DND-41 (cell line): Measurements from ENCODE around the gene ICA1.
A peak's percentile ranks its signal among the peaks of the same experiment; 100 is the strongest.

ENCODE experiments used
- ATAC-seq: fragments of 200-7000 bp; cut with Tn5 transposase; 3 replicates; pipeline ENCODE4 v1.9.1; 2021; ENCODE audit warnings: low read depth; ENCODE audit not compliant: insufficient read depth
- DNase-seq: peaks from one replicate; pipeline ENCODE4 v3.0.0-alpha.2; 2020
- H2AFZ ChIP-seq: 2 replicates; pipeline ENCODE4 v1.6.0; 2012; ENCODE audit warnings: low read depth, low read length
- H3K27ac ChIP-seq: 2 replicates; pipeline ENCODE4 v1.5.1; 2012; ENCODE audit warnings: low read length, inconsistent platforms
- H3K27me3 ChIP-seq: fragments of 200-600 bp; sonication (generic); 2 replicates; pipeline ENCODE4 v1.6.0; 2012; ENCODE audit warnings: low read length, mild to moderate bottlenecking, inconsistent platforms; ENCODE audit not compliant: insufficient read depth, poor library complexity
- H3K36me3 ChIP-seq: 2 replicates; pipeline ENCODE4 v1.5.1; 2012; ENCODE audit warnings: low read length, inconsistent platforms; ENCODE audit not compliant: insufficient read depth
- H3K4me1 ChIP-seq: 2 replicates; pipeline ENCODE4 v1.5.1; 2012; ENCODE audit warnings: mild to moderate bottlenecking, low read length; ENCODE audit not compliant: insufficient read depth
- H3K4me2 ChIP-seq: 2 replicates; pipeline ENCODE4 v1.6.0; 2012; ENCODE audit warnings: mild to moderate bottlenecking, moderate library complexity, low read length, inconsistent platforms; ENCODE audit not compliant: insufficient read depth
- H3K4me3 ChIP-seq, 2 experiments: fragments of 200-600 bp in 1 of 2; shearing (Covaris generic) in 1 of 2; 2 replicates each; pipeline ENCODE4 v1.5.1; 2012 to 2016; ENCODE audit warnings: inconsistent platforms in 2 of 2, low read length in 2 of 2, mild to moderate bottlenecking in 2 of 2, low read depth in 1 of 2, moderate library complexity in 1 of 2
- H3K79me2 ChIP-seq: 2 replicates; pipeline ENCODE4 v1.6.0; 2012; ENCODE audit warnings: low read length, inconsistent platforms; ENCODE audit not compliant: insufficient read depth
- H3K9ac ChIP-seq: 2 replicates; pipeline ENCODE4 v1.6.0; 2012; ENCODE audit warnings: low read depth, mild to moderate bottlenecking, inconsistent platforms, low read length, moderate library complexity
- H3K9me3 ChIP-seq: 2 replicates; pipeline ENCODE4 v1.5.1; 2012; ENCODE audit warnings: low read length, moderate library complexity, mild to moderate bottlenecking, inconsistent platforms; ENCODE audit not compliant: insufficient read depth, severe bottlenecking
- H4K20me1 ChIP-seq: 2 replicates; pipeline ENCODE4 v1.6.0; 2012; ENCODE audit warnings: low read length; ENCODE audit not compliant: insufficient read depth
- EZH2 ChIP-seq: IDR thresholded peaks from 3 replicates; pipeline ENCODE4 v1.6.1; 2012; ENCODE audit warnings: borderline replicate concordance, low read depth, mild to moderate bottlenecking, moderate library complexity, low read length, inconsistent platforms; ENCODE audit not compliant: severe bottlenecking
- TF ChIP-seq, protein P1 (sequence below): IDR thresholded peaks from 2 replicates; pipeline ENCODE4 v1.5.1; 2012; ENCODE audit warnings: borderline replicate concordance, low read length, moderate library complexity, mild to moderate bottlenecking; ENCODE audit not compliant: poor library complexity, severe bottlenecking; ENCODE audit errors: extremely low read depth

Gene ICA1

DNA sequence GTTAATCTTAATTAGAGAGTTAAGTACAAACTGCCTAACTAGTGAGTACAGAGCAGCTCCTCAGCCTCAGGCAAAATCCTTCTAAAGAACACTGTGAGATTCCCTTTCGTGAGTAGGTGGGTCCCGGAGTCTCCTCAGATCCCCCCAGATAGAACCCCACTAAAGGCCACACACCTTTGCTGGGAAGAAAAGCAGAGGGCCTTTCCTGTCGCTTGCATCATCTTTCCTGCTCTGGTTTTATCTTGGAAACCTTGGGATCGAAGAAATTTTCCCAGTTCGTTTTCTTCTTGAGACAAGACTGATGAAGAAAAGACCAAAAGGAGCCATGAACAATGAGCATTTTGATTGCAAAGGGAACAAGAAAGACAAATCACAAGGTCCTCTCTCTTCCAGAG lies 40.9 kb downstream of the ICA1 start:
- Histone ChIP-seq H3K36me3 (no peaks in the 10 kb centered on the region), H3K4me3 (no peak overlapping the region), H4K20me1 (no peaks in the 10 kb centered on the region), H2AFZ (no peak overlapping the region), H3K9me3 (no peaks in the 10 kb centered on the region), H3K4me1 (peaks cover 7% of the 10 kb centered on the region), H3K9ac (no peak overlapping the region), H3K4me2 (no peak overlapping the region), H3K27ac (no peak overlapping the region), H3K27me3 (peaks cover 9% of the 10 kb centered on the region), H3K79me2 (no peaks in the 10 kb centered on the region)
- DNase-seq (no peak), ATAC-seq (no peak)
- TF ChIP-seq, protein P1, sequence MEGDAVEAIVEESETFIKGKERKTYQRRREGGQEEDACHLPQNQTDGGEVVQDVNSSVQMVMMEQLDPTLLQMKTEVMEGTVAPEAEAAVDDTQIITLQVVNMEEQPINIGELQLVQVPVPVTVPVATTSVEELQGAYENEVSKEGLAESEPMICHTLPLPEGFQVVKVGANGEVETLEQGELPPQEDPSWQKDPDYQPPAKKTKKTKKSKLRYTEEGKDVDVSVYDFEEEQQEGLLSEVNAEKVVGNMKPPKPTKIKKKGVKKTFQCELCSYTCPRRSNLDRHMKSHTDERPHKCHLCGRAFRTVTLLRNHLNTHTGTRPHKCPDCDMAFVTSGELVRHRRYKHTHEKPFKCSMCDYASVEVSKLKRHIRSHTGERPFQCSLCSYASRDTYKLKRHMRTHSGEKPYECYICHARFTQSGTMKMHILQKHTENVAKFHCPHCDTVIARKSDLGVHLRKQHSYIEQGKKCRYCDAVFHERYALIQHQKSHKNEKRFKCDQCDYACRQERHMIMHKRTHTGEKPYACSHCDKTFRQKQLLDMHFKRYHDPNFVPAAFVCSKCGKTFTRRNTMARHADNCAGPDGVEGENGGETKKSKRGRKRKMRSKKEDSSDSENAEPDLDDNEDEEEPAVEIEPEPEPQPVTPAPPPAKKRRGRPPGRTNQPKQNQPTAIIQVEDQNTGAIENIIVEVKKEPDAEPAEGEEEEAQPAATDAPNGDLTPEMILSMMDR: no peak

DNA sequence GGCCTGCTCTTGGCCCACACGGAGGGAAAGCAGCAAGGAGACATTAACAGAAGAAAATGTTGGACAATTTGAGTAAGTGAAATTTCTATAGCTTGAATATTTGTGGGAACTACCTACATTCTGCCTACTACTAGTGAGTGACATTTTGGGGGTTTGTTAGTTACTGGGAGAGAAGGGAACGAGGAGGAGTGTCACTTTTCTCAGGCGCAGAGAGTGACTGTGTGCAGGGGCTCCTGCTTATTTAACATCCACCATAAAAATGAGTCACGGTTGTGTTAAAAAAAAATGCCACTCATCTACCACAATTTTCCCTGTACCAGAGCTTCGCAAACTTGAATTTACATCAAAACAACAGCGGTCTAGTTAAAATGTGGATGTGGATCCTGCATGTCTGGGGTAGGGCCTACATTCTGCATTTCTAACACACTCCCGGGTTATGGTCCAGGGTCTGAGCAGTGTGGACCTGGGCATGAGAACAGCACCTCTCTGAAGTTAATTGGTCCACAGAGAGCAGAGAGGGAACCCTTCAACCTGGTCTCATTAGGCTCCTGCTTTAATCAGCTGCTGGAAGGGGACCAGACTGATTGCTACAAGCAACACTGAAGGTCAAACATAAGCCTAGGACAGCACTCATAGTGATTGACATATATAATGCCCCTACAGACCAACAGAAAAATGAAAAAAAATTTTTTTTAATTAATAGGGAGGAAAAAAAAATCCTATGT lies 41.4 kb downstream of the ICA1 start:
- Histone ChIP-seq H3K4me2 (no peak overlapping the region), H3K27me3 (peaks cover 8% of the 10 kb centered on the region), H3K9me3 (no peaks in the 10 kb centered on the region), H2AFZ (no peak overlapping the region), H3K79me2 (no peaks in the 10 kb centered on the region), H3K27ac (no peak overlapping the region), H3K36me3 (no peaks in the 10 kb centered on the region), H4K20me1 (no peaks in the 10 kb centered on the region), H3K9ac (no peak overlapping the region), H3K4me3 (no peak overlapping the region), H3K4me1 (peaks cover 4% of the 10 kb centered on the region)
- DNase-seq (no peak), ATAC-seq (no peak)
- TF ChIP-seq EZH2: no peak
- TF ChIP-seq, protein P1: no peak

DNA sequence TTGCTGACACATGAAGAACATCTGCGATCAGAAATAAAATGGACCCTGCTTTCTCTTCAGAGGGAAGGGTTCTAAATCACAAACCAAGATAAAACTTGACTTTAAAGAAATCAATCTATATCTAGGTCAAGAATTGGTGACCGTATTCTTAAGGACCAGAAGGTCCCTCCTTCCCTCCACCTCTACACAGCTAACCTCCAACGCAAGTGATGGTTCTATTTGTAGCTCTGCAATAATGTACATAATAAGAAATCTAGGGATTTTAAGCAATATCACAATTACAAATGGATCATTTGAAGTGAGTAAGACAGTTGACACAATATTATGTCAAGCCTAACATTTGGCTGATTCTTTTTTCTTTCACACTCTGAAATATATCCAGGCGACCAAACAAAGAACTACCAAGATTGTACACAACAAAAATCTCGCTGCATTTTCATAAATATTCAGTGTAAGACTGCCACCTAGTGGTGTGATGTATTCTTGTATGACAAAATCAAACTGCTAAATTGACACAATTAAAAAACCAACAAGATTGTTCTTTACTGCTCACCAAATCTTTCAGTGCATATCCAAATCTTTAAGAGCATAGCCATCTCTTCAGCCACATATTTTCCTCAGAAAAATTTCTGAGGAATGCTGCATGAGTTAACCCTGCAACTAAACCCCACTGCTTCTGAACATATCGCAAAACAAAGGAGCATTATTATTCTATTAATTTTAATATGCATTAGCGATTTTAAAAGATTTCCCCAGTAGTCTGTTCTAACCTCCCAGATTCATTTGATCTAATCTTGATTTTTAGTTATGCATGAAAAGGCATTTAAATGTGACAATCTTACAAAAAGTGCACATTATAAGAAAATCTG lies 44.5 kb downstream of the ICA1 start:
- H3K4me1 ChIP-seq: peaks cover 4% of the 10 kb centered on the region
- H3K9me3 ChIP-seq: no peaks in the 10 kb centered on the region
- no peaks in the 10 kb centered on the region for H3K36me3 ChIP-seq
- peak overlapping the region; percentile 15; the same call in 1 of the 2 replicates for H2AFZ ChIP-seq
- no peak overlapping the region for H3K4me3 ChIP-seq
- TF ChIP-seq, protein P1: peak; percentile 81
- TF ChIP-seq EZH2: no peak
- H3K27ac ChIP-seq: no peak overlapping the region
- no peaks in the 10 kb centered on the region for H3K27me3 ChIP-seq
- H3K9ac ChIP-seq: no peak overlapping the region
- no peaks in the 10 kb centered on the region for H4K20me1 ChIP-seq
- 0 out of 2 replicates have a peak overlapping the region, but pooled peaks have one; percentile 26 for H3K4me2 ChIP-seq
- peak; percentile 77 for ATAC-seq
- no peaks in the 10 kb centered on the region for H3K79me2 ChIP-seq
- DNase-seq: peak; percentile 20
